ENCODE data around the gene EMC10.

The EMC10 gene
- long read RNA-seq: 0 reads

DNA sequence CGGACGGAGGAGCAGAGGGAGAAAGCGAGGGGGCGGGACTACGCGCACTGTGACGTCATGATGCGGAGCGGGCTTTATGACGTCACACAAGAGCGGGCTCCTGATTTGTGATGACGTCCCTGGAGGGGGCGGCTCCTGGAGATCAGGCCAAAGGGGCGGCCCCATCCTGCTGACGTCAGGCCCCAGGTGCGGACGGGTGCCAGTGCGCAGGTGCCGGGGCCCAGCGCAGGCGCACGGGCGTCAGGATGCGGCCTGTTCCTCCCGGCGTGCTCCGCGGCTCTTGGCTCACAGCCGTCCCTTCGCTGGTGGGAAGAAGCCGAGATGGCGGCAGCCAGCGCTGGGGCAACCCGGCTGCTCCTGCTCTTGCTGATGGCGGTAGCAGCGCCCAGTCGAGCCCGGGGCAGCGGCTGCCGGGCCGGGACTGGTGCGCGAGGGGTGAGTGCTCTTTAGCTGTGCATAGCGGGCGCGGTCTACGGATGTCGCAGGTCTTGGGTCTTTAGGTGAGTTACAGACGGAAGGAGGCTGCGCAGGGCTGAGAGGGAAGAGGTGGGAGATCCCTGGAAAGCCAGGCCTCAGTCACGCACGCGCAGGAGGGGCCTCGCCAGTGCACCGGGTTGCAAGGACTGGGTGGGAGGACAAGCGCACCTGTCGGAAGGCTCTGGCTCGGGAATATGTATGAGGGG is at the start of gene EMC10, which contains the start of gene GARIN5A:
Gene EMC10, plus strand, starts transcription at position 284 of the 683 bp plus-strand sequence. Its CDS starts 38 bp downstream, at position 322.
Gene GARIN5A, minus strand, starts transcription at position 625 of the 683 bp plus-strand sequence. Its CDS starts 460 bp downstream, at position 165.
- peak within 1 kb of the TSS; percentile 67 for H3K27ac ChIP-seq (replicated peaks)

DNA sequence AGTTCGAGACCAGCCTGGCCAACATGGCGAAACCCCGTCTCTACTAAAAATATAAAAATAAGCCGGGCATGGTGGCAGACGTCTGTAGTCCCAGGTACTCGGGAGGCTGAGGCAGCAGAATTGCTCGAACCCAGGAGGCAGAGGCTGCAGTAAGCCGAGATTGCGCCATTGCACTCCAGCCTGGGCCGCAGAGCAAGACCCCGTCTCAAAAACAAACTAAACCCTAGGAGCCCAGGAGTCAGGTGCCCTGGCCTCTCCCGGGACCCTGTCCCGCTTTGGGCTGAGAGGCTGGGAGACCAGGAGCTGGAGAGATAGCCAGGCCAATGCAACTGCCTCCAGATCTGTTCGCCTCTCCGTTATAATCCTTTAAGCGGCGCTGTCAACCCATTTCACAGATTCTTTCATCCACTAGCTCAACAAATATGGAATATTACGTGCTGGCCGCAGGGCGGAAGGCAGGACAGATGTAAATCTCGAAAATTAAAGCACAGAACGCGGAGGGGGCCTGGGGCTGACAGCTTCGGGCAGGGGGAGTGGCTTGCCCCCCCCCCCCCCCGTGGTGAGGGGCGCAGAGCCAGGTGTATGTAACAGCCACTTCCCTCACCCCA is 48.9 kb upstream of the EMC10 start:
- Histone ChIP-seq H3K4me3 (replicated peaks; ENCODE audit: insufficient read depth, low read length) (peak overlapping the region; percentile 37), H3K27ac (replicated peaks) (peak overlapping the region; percentile 70), H3K27me3 (ENCODE audit: insufficient read depth, poor library complexity, severe bottlenecking) (peaks cover 3% of the 10 kb centered on the region)
- TF ChIP-seq SPI1 (IDR thresholded peaks at IDR 0.05; ENCODE audit: borderline replicate concordance, low read depth): no peak
- TF ChIP-seq, protein P1, sequence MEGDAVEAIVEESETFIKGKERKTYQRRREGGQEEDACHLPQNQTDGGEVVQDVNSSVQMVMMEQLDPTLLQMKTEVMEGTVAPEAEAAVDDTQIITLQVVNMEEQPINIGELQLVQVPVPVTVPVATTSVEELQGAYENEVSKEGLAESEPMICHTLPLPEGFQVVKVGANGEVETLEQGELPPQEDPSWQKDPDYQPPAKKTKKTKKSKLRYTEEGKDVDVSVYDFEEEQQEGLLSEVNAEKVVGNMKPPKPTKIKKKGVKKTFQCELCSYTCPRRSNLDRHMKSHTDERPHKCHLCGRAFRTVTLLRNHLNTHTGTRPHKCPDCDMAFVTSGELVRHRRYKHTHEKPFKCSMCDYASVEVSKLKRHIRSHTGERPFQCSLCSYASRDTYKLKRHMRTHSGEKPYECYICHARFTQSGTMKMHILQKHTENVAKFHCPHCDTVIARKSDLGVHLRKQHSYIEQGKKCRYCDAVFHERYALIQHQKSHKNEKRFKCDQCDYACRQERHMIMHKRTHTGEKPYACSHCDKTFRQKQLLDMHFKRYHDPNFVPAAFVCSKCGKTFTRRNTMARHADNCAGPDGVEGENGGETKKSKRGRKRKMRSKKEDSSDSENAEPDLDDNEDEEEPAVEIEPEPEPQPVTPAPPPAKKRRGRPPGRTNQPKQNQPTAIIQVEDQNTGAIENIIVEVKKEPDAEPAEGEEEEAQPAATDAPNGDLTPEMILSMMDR (IDR thresholded peaks at IDR 0.05; ENCODE audit: insufficient read depth, low read length): no peak
- TF ChIP-seq GABPA (IDR thresholded peaks at IDR 0.05; ENCODE audit: low read depth): no peak
- TF ChIP-seq POLR2AphosphoS5 (IDR thresholded peaks at IDR 0.05; ENCODE audit: low read depth): no peak
- TF ChIP-seq, protein P2, sequence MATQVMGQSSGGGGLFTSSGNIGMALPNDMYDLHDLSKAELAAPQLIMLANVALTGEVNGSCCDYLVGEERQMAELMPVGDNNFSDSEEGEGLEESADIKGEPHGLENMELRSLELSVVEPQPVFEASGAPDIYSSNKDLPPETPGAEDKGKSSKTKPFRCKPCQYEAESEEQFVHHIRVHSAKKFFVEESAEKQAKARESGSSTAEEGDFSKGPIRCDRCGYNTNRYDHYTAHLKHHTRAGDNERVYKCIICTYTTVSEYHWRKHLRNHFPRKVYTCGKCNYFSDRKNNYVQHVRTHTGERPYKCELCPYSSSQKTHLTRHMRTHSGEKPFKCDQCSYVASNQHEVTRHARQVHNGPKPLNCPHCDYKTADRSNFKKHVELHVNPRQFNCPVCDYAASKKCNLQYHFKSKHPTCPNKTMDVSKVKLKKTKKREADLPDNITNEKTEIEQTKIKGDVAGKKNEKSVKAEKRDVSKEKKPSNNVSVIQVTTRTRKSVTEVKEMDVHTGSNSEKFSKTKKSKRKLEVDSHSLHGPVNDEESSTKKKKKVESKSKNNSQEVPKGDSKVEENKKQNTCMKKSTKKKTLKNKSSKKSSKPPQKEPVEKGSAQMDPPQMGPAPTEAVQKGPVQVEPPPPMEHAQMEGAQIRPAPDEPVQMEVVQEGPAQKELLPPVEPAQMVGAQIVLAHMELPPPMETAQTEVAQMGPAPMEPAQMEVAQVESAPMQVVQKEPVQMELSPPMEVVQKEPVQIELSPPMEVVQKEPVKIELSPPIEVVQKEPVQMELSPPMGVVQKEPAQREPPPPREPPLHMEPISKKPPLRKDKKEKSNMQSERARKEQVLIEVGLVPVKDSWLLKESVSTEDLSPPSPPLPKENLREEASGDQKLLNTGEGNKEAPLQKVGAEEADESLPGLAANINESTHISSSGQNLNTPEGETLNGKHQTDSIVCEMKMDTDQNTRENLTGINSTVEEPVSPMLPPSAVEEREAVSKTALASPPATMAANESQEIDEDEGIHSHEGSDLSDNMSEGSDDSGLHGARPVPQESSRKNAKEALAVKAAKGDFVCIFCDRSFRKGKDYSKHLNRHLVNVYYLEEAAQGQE (IDR thresholded peaks at IDR 0.05; ENCODE audit: insufficient replicate concordance, low read depth): no peak
- no peak for DNase-seq (ENCODE audit: low read depth in 1 of 2, low spot score in 1 of 2)

More for the DNA sequence above, at the start of gene EMC10, which contains the start of gene GARIN5A:
- peak; percentile 62 to 70 for DNase-seq (ENCODE audit: low read depth in 1 of 2, low spot score in 1 of 2)
- H3K27me3 ChIP-seq (ENCODE audit: insufficient read depth, poor library complexity, severe bottlenecking): no peaks in the 10 kb centered on the region
- H3K4me3 ChIP-seq (replicated peaks; ENCODE audit: insufficient read depth, low read length): peak within 1 kb of the TSS; percentile 75
- TF ChIP-seq, protein P1 (IDR thresholded peaks at IDR 0.05; ENCODE audit: insufficient read depth, low read length): no peak
- TF ChIP-seq POLR2AphosphoS5 (IDR thresholded peaks at IDR 0.05; ENCODE audit: low read depth): peak; percentile 27; the same call in 1 of the 2 replicates

DNA sequence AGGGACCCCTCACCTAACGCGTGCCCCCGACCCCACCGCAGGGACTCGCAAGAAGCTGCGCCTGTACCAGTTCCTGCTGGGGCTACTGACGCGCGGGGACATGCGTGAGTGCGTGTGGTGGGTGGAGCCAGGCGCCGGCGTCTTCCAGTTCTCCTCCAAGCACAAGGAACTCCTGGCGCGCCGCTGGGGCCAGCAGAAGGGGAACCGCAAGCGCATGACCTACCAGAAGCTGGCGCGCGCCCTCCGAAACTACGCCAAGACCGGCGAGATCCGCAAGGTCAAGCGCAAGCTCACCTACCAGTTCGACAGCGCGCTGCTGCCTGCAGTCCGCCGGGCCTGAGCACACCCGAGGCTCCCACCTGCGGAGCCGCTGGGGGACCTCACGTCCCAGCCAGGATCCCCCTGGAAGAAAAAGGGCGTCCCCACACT is 48.3 kb upstream of the EMC10 start:
- peak; percentile 93 to 96 for DNase-seq (ENCODE audit: low read depth in 1 of 2, low spot score in 1 of 2)
- H3K4me3 ChIP-seq (replicated peaks; ENCODE audit: insufficient read depth, low read length): peak overlapping the region; percentile 37
- H3K27me3 ChIP-seq (ENCODE audit: insufficient read depth, poor library complexity, severe bottlenecking): peaks cover 8% of the 10 kb centered on the region
- peak; percentile 46; the same call in 1 of the 2 replicates for TF ChIP-seq SPI1 (IDR thresholded peaks at IDR 0.05; ENCODE audit: borderline replicate concordance, low read depth)
- peak; percentile 67 for TF ChIP-seq POLR2AphosphoS5 (IDR thresholded peaks at IDR 0.05; ENCODE audit: low read depth)
- TF ChIP-seq, protein P1 (IDR thresholded peaks at IDR 0.05; ENCODE audit: insufficient read depth, low read length): no peak
- H3K27ac ChIP-seq (replicated peaks): peak overlapping the region; percentile 70

DNA sequence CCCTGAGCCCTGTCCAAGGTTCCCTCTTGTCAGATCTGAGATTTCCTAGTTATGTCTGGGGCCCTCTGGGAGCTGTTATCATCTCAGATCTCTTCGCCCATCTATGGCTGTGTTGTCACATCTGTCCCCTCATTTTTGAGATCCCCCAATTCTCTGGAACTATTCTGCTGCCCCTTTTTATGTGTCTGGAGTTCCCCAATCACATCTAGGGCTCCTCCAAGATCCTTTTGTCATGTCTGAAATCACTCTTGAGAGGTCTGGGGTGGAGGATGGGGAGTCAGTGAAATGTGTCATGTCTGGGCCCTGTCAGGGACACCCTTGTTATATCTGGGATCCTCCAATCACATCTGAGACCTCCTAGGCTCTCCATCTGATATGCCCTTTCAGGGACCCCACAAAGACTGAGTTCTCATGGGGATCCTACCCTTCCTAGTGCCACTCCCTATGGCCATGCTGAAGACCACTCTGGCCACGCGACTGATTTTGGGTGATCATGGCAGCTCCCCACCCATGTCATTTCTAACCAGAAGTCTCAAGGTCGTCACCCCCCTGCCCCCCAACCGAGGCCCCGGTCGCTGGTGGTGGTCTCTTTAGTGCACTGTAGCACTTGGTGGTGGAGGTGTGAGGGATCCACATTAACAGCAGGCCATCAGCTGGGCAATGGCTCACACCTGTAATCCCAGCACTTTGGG is 47.4 kb upstream of the EMC10 start:
- H3K27me3 ChIP-seq (ENCODE audit: insufficient read depth, poor library complexity, severe bottlenecking): peaks cover 13% of the 10 kb centered on the region
- peak overlapping the region; percentile 70 for H3K27ac ChIP-seq (replicated peaks)
- no peak for TF ChIP-seq GABPA (IDR thresholded peaks at IDR 0.05; ENCODE audit: low read depth)
- TF ChIP-seq, protein P1 (IDR thresholded peaks at IDR 0.05; ENCODE audit: insufficient read depth, low read length): no peak
- TF ChIP-seq POLR2AphosphoS5 (IDR thresholded peaks at IDR 0.05; ENCODE audit: low read depth): no peak
- TF ChIP-seq, protein P2 (IDR thresholded peaks at IDR 0.05; ENCODE audit: insufficient replicate concordance, low read depth): peak; percentile 73
- no peak for TF ChIP-seq SPI1 (IDR thresholded peaks at IDR 0.05; ENCODE audit: borderline replicate concordance, low read depth)
- no peak for DNase-seq (ENCODE audit: low read depth in 1 of 2, low spot score in 1 of 2)
- H3K4me3 ChIP-seq (replicated peaks; ENCODE audit: insufficient read depth, low read length): no peak overlapping the region

Measured in HL-60 (cell line).